ENCODE measurements around the gene CHPF. TPM values are rescaled to one million over a fixed set of nuclear protein-coding genes. Genes with fewer than 3 reads are reported as not detected.

The CHPF gene
- total RNA-seq, 1 experiment from 2014 or later: 139 TPM

GRCh38 chr2:219552382-219553167 is 9.0 kb upstream of the CHPF start:
- H3F3A ChIP-seq (ENCODE audit: low read length, unreplicated experiment): no peaks in the 10 kb centered on the region
- DNase-seq: peak; percentile 83
- peaks cover 9% of the 10 kb centered on the region for H3K4me1 ChIP-seq (ENCODE audit: insufficient read depth, low read length)
- ChIA-PET POLR2A (ENCODE audit: unreplicated experiment) (no interaction called here), CTCF (interaction anchor here (0.5 kb wide), 2 partner anchors 11 to 506 kb away, joined by 3 to 7 read pairs; no protein-coding TSS in a partner anchor)
- no peaks in the 10 kb centered on the region for H3K79me2 ChIP-seq (ENCODE audit: low read length)
- H3K9me2 ChIP-seq (replicated peaks; ENCODE audit: low read length): no peaks in the 10 kb centered on the region
- no peaks in the 10 kb centered on the region for H4K20me1 ChIP-seq (ENCODE audit: low read length)
- H3K4me3 ChIP-seq (ENCODE audit: low read length): peak overlapping the region; percentile 72
- H2AFZ ChIP-seq (ENCODE audit: low read length): peak overlapping the region; percentile 86
- TF ChIP-seq EZH2phosphoT487 (IDR thresholded peaks at IDR 0.05; ENCODE audit: borderline replicate concordance, low read length) (no peak), EZH2 (IDR thresholded peaks at IDR 0.05; ENCODE audit: low read length, unreplicated experiment) (no peak)
- no peaks in the 10 kb centered on the region for H3K27me3 ChIP-seq (ENCODE audit: low read length)
- intact Hi-C loops (cut with micrococcal nuclease): no loop called here
- H3K9ac ChIP-seq (ENCODE audit: low read length): peak overlapping the region; percentile 5; the same call in 1 of the 2 replicates
- BruUV-seq (replicated peaks): no TSS peak
- no peaks in the 10 kb centered on the region for H3K9me3 ChIP-seq (ENCODE audit: low read length)
- H3K4me2 ChIP-seq (ENCODE audit: low read length): peak overlapping the region; percentile 93
- H3K36me3 ChIP-seq (ENCODE audit: low read depth, low read length): no peaks in the 10 kb centered on the region
- H3K27ac ChIP-seq (ENCODE audit: low read length): no peak overlapping the region
- ATAC-seq: peak; percentile 88

DNA sequence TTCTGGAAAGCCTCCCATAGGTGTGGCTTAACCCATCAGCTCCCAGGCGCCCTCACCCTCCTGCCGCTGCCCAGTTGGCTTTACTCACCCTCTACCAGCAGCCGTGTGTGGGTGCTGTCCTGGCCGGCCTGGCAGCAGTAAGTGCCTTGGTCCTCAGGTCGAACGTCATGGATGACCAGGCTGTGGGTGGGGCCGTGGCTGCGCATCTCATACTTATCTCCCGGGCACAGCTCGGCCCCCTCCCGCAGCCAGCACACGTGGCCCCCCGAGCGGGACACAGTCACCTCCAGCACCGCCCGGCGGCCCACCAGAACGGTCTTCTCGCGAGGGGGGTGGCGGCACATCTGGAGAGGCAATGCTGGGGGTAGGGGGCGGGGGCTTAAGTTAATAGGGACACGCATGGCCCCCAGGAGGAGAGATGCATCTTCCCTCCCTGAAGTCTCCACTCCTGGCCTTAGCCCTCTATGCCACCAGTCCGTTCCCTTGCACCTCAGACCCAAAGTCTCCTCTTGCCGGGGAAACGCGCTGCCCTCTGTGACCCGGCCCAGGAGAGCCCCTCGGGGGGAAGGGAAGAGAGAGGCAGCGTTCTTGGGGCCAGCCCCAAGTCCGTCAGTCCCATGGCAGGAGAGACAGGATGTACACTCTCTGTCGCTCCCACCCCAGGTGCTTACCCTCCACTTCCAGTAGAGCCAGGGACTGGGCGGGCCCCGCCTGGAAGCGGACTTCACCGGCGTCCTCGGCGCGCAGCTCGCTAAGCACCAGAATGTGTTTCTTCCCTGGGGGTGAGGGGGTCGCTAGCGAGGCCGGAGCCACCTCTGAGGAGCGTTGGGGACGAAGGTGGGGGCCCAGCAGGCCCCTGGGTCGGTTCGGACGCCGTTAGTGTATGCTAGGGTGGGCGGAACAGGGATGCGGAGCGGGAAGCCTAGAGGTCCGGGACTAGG is 8.1 kb upstream of the CHPF start:
- POLR2A ChIA-PET (ENCODE audit: unreplicated experiment): interaction anchor here (0.6 kb wide), 1 partner anchor 11 kb away, joined by 3 read pairs; no protein-coding TSS in a partner anchor

GRCh38 chr2:219549619-219550018 is 6.0 kb upstream of the CHPF start:
- no peak overlapping the region for H2AFZ ChIP-seq (ENCODE audit: low read length)
- no peaks in the 10 kb centered on the region for H4K20me1 ChIP-seq (ENCODE audit: low read length)
- CTCF ChIA-PET: no interaction called here
- no peaks in the 10 kb centered on the region for H3K9me3 ChIP-seq (ENCODE audit: low read length)
- H3K4me3 ChIP-seq (ENCODE audit: low read length): no peak overlapping the region
- no TSS peak for BruUV-seq (replicated peaks)
- H3K27ac ChIP-seq (ENCODE audit: low read length): no peak overlapping the region
- H3K4me1 ChIP-seq (ENCODE audit: insufficient read depth, low read length): peaks cover 9% of the 10 kb centered on the region
- no peaks in the 10 kb centered on the region for H3F3A ChIP-seq (ENCODE audit: low read length, unreplicated experiment)
- no peak for DNase-seq
- H3K9me2 ChIP-seq (replicated peaks; ENCODE audit: low read length): no peaks in the 10 kb centered on the region
- TF ChIP-seq EZH2phosphoT487 (IDR thresholded peaks at IDR 0.05; ENCODE audit: borderline replicate concordance, low read length) (no peak), EZH2 (IDR thresholded peaks at IDR 0.05; ENCODE audit: low read length, unreplicated experiment) (no peak)
- TF ChIP-seq, protein P1, sequence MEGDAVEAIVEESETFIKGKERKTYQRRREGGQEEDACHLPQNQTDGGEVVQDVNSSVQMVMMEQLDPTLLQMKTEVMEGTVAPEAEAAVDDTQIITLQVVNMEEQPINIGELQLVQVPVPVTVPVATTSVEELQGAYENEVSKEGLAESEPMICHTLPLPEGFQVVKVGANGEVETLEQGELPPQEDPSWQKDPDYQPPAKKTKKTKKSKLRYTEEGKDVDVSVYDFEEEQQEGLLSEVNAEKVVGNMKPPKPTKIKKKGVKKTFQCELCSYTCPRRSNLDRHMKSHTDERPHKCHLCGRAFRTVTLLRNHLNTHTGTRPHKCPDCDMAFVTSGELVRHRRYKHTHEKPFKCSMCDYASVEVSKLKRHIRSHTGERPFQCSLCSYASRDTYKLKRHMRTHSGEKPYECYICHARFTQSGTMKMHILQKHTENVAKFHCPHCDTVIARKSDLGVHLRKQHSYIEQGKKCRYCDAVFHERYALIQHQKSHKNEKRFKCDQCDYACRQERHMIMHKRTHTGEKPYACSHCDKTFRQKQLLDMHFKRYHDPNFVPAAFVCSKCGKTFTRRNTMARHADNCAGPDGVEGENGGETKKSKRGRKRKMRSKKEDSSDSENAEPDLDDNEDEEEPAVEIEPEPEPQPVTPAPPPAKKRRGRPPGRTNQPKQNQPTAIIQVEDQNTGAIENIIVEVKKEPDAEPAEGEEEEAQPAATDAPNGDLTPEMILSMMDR (conservative IDR thresholded peaks at IDR 0.05; ENCODE audit: low read depth, low read length): no peak
- no peak for ATAC-seq
- no peaks in the 10 kb centered on the region for H3K79me2 ChIP-seq (ENCODE audit: low read length)
- POLR2A ChIA-PET (ENCODE audit: unreplicated experiment): no interaction called here
- H3K4me2 ChIP-seq (ENCODE audit: low read length): no peak overlapping the region
- H3K27me3 ChIP-seq (ENCODE audit: low read length): no peaks in the 10 kb centered on the region
- no peaks in the 10 kb centered on the region for H3K36me3 ChIP-seq (ENCODE audit: low read depth, low read length)
- intact Hi-C loops (cut with micrococcal nuclease): no loop called here
- H3K9ac ChIP-seq (ENCODE audit: low read length): no peak overlapping the region

More for the DNA sequence above, 8.1 kb upstream of the CHPF start:
- Histone ChIP-seq H3K79me2 (ENCODE audit: low read length) (no peaks in the 10 kb centered on the region), H3K4me2 (ENCODE audit: low read length) (peak overlapping the region; percentile 93), H3K27me3 (ENCODE audit: low read length) (no peaks in the 10 kb centered on the region), H3K27ac (ENCODE audit: low read length) (no peak overlapping the region), H3K9ac (ENCODE audit: low read length) (peak overlapping the region; percentile 5; the same call in 1 of the 2 replicates), H2AFZ (ENCODE audit: low read length) (peak overlapping the region; percentile 86), H3K4me1 (ENCODE audit: insufficient read depth, low read length) (peaks cover 9% of the 10 kb centered on the region), H3K4me3 (ENCODE audit: low read length) (peak overlapping the region; percentile 72), H3K36me3 (ENCODE audit: low read depth, low read length) (no peaks in the 10 kb centered on the region), H3K9me3 (ENCODE audit: low read length) (no peaks in the 10 kb centered on the region), H3K9me2 (replicated peaks; ENCODE audit: low read length) (no peaks in the 10 kb centered on the region), H4K20me1 (ENCODE audit: low read length) (no peaks in the 10 kb centered on the region), H3F3A (ENCODE audit: low read length, unreplicated experiment) (no peaks in the 10 kb centered on the region)
- intact Hi-C loops (cut with micrococcal nuclease): no loop called here
- DNase-seq: peak; percentile 33
- CTCF ChIA-PET: interaction anchor here (0.6 kb wide), 2 partner anchors 9 to 149 kb away, joined by 3 read pairs; no protein-coding TSS in a partner anchor
- ATAC-seq: peak; percentile 41
- TF ChIP-seq, protein P1 (conservative IDR thresholded peaks at IDR 0.05; ENCODE audit: low read depth, low read length): no peak
- no peak for TF ChIP-seq EZH2 (IDR thresholded peaks at IDR 0.05; ENCODE audit: low read length, unreplicated experiment)
- TSS peak; percentile 28 for BruUV-seq (replicated peaks)

Data from PC-3 (cell line).